Hepatocyte (in vitro differentiated cells): Measurements from ENCODE around the gene L3MBTL1. TPM values are rescaled to one million over a fixed set of nuclear protein-coding genes. Genes with fewer than 3 reads are reported as not detected.

Experiments
- DNase-seq: peaks from one replicate; pipeline ENCODE4 v3.0.0-alpha.2; 2016; ENCODE audit warnings: low spot score
- H2AFZ ChIP-seq: fragments of 200-600 bp; sonication (generic); 2 replicates; pipeline ENCODE4 v1.6.0; 2016; ENCODE audit warnings: antibody characterized with exemption, mild to moderate bottlenecking
- H3K27ac ChIP-seq: fragments of 200-600 bp; sonication (generic); 2 replicates; pipeline ENCODE4 v1.5.1; 2016; ENCODE audit warnings: mild to moderate bottlenecking
- H3K27me3 ChIP-seq: fragments of 200-600 bp; sonication (generic); 2 replicates; pipeline ENCODE4 v1.6.1; 2016
- H3K36me3 ChIP-seq: fragments of 200-600 bp; sonication (generic); replicated peaks from 2 replicates; pipeline ENCODE4 v1.5.1; 2016; ENCODE audit warnings: low read depth; ENCODE audit not compliant: insufficient read depth
- H3K4me1 ChIP-seq: fragments of 200-600 bp; sonication (generic); 2 replicates; pipeline ENCODE4 v1.5.1; 2016; ENCODE audit warnings: mild to moderate bottlenecking, moderate library complexity; ENCODE audit not compliant: insufficient read depth
- H3K4me2 ChIP-seq: fragments of 200-600 bp; sonication (generic); 2 replicates; pipeline ENCODE4 v1.6.0; 2016
- H3K4me3 ChIP-seq: fragments of 200-600 bp; sonication (generic); 2 replicates; pipeline ENCODE4 v1.5.1; 2016; ENCODE audit warnings: mild to moderate bottlenecking
- H3K79me2 ChIP-seq: fragments of 200-600 bp; sonication (generic); 2 replicates; pipeline ENCODE4 v1.6.0; 2017; ENCODE audit warnings: mild to moderate bottlenecking
- H3K9me2 ChIP-seq: fragments of 200-600 bp; sonication (generic); replicated peaks from 2 replicates; pipeline ENCODE4 v1.6.0; 2017; ENCODE audit warnings: mild to moderate bottlenecking; ENCODE audit not compliant: insufficient read depth
- H3K9me3 ChIP-seq: fragments of 200-600 bp; sonication (generic); 2 replicates; pipeline ENCODE4 v1.5.1; 2016; ENCODE audit warnings: low read depth, mild to moderate bottlenecking
- H4K20me1 ChIP-seq: fragments of 200-600 bp; sonication (generic); 2 replicates; pipeline ENCODE4 v1.6.0; 2016; ENCODE audit warnings: mild to moderate bottlenecking; ENCODE audit not compliant: insufficient read depth, poor library complexity, severe bottlenecking
- EZH2 ChIP-seq: fragments of 200-600 bp; sonication (generic); IDR thresholded peaks from 2 replicates; pipeline ENCODE4 v1.6.1; 2016; ENCODE audit warnings: antibody characterized with exemption, mild to moderate bottlenecking, borderline replicate concordance
- EZH2phosphoT487 ChIP-seq: fragments of 200-600 bp; sonication (generic); IDR thresholded peaks from one replicate; pipeline ENCODE4 v1.6.1; 2018; ENCODE audit warnings: antibody characterized with exemption, mild to moderate bottlenecking, low read depth, moderate library complexity; ENCODE audit not compliant: unreplicated experiment, severe bottlenecking
- WGBS: methylation state at CpG from one replicate; pipeline ENCODE4 v1.1.6; 2016; ENCODE audit warnings: low lambda C conversion rate; ENCODE audit errors: missing lambda C conversion rate; 5-methylcytosine and 5-hydroxymethylcytosine counted together
- polyA plus RNA-seq: library from polyadenylated mRNA; unstranded; fragments of >200 nt; fragmentation: Nextera tagmentation; extraction: Ambion mirVana; gene quantifications from 2 replicates; pipeline ENCODE4 v1.2.1, GENCODE V29; 2016
- total RNA-seq: library from RNA; depleted of rRNA; stranded (reverse); fragments of >200 nt; gene quantifications from 2 replicates; pipeline ENCODE4 v1.2.3, GENCODE V29; 2014
- TF ChIP-seq, protein P1 (sequence below): fragments of 200-600 bp; sonication (generic); IDR thresholded peaks from 2 replicates; pipeline ENCODE4 v1.5.1; 2016; ENCODE audit warnings: antibody characterized with exemption, mild to moderate bottlenecking; ENCODE audit not compliant: poor library complexity

Gene L3MBTL1
- total and polyA plus RNA-seq, 2 experiments from 2014 or later: 7.5 to 7.9 TPM

DNA sequence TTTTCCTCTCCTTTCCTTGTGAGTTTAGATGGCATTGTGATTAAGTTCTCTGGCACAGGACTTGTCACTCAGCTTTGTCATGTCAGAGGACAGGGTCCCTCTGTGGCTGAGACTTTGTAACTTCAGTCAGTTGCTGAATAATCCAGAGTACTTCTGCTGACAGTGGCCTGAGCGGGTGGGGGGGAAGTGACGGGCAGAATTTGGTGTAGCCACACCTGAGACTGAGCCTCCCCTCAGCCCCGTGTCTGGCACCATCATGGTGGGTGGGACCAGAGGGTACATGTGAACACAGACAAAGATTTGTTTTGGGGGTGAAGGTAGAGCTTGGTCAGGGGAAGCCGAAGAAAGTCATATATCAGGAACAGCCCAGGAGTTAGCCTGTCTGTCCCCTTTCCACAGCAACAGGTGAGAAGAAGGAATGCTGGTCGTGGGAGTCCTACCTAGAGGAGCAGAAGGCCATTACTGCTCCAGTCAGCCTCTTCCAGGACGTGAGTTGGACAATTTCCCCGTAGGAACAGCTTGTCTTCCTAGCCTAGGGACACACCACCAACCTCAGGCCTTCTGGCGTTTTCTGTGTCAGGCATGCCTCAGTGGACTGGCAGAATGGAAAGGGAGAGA, 20.9 kb downstream of the L3MBTL1 start:
- no peak overlapping the region for H3K27ac ChIP-seq
- H3K36me3 ChIP-seq: no peaks in the 10 kb centered on the region
- H2AFZ ChIP-seq: no peak overlapping the region
- TF ChIP-seq, protein P1, sequence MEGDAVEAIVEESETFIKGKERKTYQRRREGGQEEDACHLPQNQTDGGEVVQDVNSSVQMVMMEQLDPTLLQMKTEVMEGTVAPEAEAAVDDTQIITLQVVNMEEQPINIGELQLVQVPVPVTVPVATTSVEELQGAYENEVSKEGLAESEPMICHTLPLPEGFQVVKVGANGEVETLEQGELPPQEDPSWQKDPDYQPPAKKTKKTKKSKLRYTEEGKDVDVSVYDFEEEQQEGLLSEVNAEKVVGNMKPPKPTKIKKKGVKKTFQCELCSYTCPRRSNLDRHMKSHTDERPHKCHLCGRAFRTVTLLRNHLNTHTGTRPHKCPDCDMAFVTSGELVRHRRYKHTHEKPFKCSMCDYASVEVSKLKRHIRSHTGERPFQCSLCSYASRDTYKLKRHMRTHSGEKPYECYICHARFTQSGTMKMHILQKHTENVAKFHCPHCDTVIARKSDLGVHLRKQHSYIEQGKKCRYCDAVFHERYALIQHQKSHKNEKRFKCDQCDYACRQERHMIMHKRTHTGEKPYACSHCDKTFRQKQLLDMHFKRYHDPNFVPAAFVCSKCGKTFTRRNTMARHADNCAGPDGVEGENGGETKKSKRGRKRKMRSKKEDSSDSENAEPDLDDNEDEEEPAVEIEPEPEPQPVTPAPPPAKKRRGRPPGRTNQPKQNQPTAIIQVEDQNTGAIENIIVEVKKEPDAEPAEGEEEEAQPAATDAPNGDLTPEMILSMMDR: no peak
- TF ChIP-seq EZH2phosphoT487 (no peak), EZH2 (no peak)
- no peaks in the 10 kb centered on the region for H3K9me3 ChIP-seq
- DNase-seq: no peak
- WGBS: 87% methylated on average over 8 of the region's 8 CpGs
- no peaks in the 10 kb centered on the region for H3K4me1 ChIP-seq
- H3K4me3 ChIP-seq: no peak overlapping the region
- no peaks in the 10 kb centered on the region for H3K79me2 ChIP-seq
- H3K27me3 ChIP-seq: no peaks in the 10 kb centered on the region
- no peak overlapping the region for H3K4me2 ChIP-seq
- no peaks in the 10 kb centered on the region for H3K9me2 ChIP-seq
- no peaks in the 10 kb centered on the region for H4K20me1 ChIP-seq

DNA sequence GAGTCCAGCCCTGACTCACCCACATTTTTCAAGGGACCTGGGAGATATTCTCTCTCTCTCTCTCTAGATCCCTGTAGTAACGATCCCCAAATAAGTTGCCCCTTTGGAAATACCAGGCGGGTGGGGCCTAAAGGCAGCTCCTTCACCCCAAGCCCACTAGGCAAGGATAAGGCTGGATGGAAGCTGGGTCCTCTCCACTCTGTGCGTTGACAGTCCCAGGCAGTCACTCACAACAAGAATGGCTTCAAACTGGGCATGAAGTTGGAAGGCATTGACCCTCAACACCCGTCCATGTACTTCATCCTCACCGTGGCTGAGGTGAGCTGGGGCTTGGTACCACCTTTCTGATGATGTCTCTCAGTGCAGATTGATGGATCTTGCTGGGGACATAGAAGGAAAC, 21.6 kb downstream of the L3MBTL1 start:
- no peak for TF ChIP-seq EZH2
- no peak for TF ChIP-seq EZH2phosphoT487
- TF ChIP-seq, protein P1: no peak
- 93% methylated on average over 5 of the region's 5 CpGs for WGBS
- Histone ChIP-seq H3K27ac (no peak overlapping the region), H2AFZ (no peak overlapping the region), H3K9me3 (no peaks in the 10 kb centered on the region), H3K79me2 (no peaks in the 10 kb centered on the region), H3K4me1 (no peaks in the 10 kb centered on the region), H4K20me1 (no peaks in the 10 kb centered on the region), H3K9me2 (no peaks in the 10 kb centered on the region), H3K4me2 (no peak overlapping the region), H3K36me3 (no peaks in the 10 kb centered on the region), H3K4me3 (no peak overlapping the region), H3K27me3 (no peaks in the 10 kb centered on the region)
- DNase-seq: no peak

DNA sequence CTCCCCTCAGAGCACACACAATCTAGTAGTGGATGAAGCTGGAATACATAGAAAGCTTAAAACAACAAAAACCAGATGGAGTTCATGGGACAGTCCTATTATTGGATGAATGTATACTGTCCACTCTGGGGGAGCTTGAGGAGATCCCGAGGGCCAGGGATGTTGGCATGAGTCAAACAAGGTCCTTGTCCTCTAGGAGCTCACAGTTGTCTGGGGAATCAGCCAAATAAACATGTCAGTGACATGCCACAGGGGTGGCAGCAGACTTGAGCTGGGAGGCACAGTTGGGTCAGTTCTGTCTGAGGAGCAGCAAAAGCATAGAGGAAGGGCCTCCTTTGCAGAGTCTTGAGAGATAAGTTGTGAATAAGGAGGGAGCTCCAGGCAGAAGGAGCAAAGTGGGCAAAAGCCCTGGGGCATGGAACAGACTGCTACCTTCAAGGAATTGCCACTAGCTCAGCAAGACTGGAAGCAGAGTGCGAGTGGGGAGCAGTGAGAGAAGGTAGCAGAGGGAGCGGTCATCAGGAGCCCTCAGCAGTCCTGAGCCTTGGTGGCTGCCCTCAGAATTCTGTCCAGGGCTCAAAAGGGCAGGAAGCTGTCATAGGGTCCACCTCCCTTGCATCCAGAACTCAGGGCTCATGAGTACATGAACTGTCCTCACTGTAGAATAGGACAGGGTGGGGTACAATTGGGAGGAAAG, 22.1 kb downstream of the L3MBTL1 start:
- no peak overlapping the region for H2AFZ ChIP-seq
- TF ChIP-seq, protein P1: no peak
- TF ChIP-seq EZH2 (no peak), EZH2phosphoT487 (no peak)
- no peak overlapping the region for H3K4me2 ChIP-seq
- 92% methylated on average over 3 of the region's 3 CpGs for WGBS
- H4K20me1 ChIP-seq: no peaks in the 10 kb centered on the region
- no peak overlapping the region for H3K4me3 ChIP-seq
- H3K36me3 ChIP-seq: no peaks in the 10 kb centered on the region
- no peak for DNase-seq
- no peaks in the 10 kb centered on the region for H3K4me1 ChIP-seq
- no peaks in the 10 kb centered on the region for H3K27me3 ChIP-seq
- H3K9me2 ChIP-seq: no peaks in the 10 kb centered on the region
- no peaks in the 10 kb centered on the region for H3K9me3 ChIP-seq
- no peaks in the 10 kb centered on the region for H3K79me2 ChIP-seq
- H3K27ac ChIP-seq: peak overlapping the region; percentile 86
